ENCODE results near the gene TMEM82.

TMEM82 gene

DNA sequence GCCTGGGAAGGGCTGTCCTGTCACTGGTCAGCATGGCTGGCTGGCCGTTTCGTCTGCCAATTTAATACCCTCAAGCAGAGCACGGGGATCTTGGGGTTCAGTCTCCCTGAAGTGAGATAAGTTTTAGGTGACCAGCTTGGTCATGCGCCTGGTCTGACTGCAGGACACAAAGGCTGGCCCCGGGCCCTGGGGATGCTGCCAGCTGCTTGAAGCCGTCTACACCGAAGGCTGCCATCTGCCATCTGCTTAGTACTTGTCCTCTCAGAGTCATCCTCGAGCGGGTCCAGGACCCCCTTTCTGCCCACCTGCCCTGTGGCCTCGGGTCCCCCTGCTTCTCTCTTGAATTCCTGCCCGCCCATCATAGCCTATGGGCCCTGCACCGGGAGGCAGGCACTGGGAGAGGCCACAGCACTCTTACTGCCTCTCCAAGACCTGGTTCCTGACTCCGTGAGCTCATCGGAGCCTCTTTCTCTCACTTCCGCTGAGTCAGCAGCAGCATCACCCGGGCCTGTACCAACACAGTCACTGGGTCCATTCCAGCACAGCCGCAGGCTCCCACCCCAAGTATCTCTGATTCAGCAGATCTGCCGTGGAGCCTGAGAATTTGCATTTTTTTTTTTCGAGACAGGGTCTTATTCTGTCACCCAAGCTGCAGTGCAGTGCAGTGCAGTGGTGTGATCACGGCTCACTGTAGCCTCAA, 23.3 kb downstream of the TMEM82 start:
- H3K27ac ChIP-seq = no peak overlapping the region
- TF ChIP-seq, protein P1, sequence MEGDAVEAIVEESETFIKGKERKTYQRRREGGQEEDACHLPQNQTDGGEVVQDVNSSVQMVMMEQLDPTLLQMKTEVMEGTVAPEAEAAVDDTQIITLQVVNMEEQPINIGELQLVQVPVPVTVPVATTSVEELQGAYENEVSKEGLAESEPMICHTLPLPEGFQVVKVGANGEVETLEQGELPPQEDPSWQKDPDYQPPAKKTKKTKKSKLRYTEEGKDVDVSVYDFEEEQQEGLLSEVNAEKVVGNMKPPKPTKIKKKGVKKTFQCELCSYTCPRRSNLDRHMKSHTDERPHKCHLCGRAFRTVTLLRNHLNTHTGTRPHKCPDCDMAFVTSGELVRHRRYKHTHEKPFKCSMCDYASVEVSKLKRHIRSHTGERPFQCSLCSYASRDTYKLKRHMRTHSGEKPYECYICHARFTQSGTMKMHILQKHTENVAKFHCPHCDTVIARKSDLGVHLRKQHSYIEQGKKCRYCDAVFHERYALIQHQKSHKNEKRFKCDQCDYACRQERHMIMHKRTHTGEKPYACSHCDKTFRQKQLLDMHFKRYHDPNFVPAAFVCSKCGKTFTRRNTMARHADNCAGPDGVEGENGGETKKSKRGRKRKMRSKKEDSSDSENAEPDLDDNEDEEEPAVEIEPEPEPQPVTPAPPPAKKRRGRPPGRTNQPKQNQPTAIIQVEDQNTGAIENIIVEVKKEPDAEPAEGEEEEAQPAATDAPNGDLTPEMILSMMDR (conservative IDR thresholded peaks at IDR 0.05) = no peak

DNA sequence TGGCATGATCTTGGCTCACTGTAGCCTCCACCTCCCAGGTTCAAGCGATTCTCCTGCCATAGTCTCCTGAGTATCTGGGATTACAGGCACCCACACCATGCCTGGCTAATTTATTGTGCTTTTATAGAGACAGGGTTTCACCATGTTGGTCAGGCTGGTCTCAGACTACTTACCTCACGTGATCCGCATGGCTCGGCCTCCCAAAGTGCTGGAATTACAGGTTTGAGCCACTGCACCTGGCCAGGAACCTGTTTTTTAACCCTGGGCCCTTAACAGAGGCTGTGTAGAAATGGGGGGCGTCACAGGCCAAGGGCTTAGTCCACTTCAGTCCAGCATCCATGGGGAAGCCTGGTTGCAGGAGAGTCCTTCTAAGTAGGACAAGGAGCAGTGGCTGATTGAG, 25.6 kb downstream of the TMEM82 start:
- H3K27ac ChIP-seq = no peak overlapping the region
- TF ChIP-seq, protein P1 (conservative IDR thresholded peaks at IDR 0.05) = no peak

DNA sequence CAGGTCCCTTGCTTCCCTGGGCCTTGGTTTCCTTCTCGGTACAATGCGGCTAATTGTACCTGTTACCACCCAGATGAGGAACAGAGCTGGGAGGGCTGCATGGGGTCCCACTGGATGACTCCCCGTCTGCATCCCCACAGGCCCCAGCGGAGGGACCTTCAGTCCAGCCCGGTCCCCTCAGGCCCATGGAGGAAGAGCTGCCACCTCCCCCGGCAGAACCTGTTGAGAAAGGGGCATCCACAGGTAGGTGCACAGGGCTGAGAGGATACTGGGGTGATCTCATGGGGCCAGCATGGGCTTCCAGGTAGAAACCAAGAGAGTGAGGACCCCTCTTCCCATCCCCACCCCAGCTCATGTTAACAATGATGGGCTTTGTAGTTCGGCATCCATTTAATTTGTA, 26.1 kb downstream of the TMEM82 start:
- H3K27ac ChIP-seq = no peak overlapping the region
- TF ChIP-seq, protein P1 (conservative IDR thresholded peaks at IDR 0.05) = no peak

GRCh38 chr1:15770313-15770962, 28.1 kb downstream of the TMEM82 start:
- TF ChIP-seq, protein P1 (conservative IDR thresholded peaks at IDR 0.05) = no peak
- no peak overlapping the region for H3K27ac ChIP-seq

DNA sequence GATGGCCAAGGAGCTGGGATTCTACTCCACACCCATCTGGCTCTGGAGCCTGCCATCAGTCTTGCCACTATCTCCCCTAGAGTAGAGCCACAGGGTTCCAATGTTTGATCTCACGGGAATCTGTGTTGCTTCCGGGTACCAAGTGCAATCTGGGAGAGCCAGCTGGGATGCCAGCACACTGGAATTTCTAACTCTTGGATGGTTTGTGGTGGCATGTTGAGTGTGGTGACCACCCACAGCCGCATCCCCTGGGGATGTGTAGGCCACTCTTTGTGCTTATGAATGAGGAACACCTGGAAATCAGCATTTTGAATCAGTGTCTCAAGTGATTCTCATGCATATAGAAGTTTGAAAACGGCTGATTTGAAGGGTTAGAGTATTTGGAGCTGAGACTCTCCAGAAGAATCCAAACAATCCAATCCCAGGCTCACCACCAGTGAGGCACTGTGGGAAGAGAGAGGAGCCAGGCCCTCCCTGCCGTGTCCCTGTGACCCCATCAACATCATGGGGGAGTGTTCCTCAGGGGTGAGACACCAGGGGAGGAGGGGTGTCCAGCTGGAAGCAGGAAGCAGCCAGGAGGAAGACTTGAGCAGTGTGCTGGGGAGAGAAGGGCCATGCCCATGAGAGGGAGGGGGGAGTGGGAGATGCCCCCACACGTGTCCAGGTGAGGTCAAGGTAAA, 29.7 kb downstream of the TMEM82 start:
- H3K27ac ChIP-seq = no peak overlapping the region
- TF ChIP-seq, protein P1 (conservative IDR thresholded peaks at IDR 0.05) = no peak

DNA sequence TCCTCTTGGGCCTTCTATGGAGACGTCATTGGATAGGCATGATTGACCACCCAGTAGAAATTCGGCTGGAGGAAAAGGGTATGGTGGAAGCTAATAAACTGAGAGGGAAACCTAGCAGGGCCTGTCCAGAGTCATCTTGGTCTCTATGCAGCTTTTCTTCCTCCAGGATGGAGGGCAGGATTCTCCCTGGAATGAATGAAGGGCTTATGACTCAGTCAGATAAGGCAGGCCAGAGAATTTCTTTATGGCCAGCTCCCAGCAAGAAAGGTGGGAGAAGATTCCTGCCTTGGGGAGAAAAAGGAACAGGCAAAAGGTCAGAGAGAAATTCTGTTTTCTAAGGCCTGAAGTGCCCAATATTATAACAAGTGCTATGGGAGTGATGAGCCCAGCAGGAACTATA, 33.4 kb downstream of the TMEM82 start:
- TF ChIP-seq, protein P1 (conservative IDR thresholded peaks at IDR 0.05) = no peak
- no peak overlapping the region for H3K27ac ChIP-seq

DNA sequence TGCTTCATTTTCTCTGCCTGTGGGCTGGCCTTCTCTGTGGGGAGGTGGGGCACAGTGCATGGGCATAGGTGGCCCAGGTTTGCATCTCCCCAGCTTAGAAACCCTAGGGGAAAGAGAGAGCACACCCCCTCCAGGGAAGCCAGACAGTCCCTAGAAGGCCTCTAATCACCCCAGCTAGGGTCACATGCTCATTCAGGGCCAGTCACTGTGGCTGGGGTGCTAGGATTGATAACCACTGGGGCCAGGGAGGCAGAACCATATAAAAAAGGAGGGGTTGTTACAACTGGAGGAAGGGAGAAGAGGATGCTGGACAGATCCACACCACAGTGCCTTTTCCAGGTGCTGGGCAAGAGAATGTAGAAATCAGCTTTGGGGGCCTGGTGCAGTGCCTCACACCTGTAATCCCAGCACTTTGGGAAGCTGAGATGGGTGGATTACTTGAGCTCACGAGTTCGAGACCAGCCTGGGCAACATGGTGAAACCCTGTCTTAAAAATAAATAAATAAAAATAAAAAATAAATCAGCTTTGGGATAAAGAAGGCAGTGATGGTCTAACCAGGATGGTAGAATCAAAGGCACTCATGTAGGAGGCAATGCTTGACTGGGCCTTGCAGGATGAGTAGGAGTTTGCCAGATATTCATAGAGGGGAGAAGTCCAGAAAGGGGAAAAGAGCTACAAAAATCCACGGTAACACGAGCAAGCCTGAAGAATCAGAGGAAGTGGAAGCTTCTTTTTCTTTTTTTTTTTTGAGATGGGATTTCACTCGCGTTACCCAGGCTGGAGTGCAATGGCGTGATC, 35.8 kb downstream of the TMEM82 start:
- H3K27ac ChIP-seq = no peak overlapping the region
- TF ChIP-seq, protein P1 (conservative IDR thresholded peaks at IDR 0.05) = no peak

Data from VCaP (cell line).